ENCODE data around the gene PLEKHG4B. TPM values are rescaled to one million over a fixed set of nuclear protein-coding genes. Genes with fewer than 3 reads are reported as not detected.

PLEKHG4B gene
- total and polyA plus RNA-seq, 2 of the 4 experiments (the other 2 are of a cell fraction), result 1.1 TPM

DNA sequence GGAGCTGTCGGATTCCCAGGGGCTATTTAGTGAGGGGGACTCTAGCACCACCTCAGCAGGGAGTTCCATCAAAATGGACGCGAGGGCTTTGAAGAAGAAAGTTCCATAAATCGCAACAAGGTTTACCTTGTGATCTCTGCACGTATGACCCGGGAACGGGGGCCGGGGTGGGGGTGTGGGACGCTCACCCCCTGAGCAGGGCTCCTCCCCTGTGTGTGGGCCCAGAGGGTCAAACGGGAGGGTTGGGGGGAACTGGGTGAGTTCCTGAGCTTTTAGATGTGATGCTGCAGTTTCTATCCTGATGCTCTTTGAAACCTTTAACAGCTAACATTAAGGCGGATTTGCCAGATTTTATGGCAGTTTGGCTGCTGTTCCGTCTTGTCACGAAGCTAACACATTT is 80.5 kb downstream of the PLEKHG4B start:
- H3K9me1 ChIP-seq (ENCODE audit: insufficient read depth, low read length), result peaks cover 18% of the 10 kb centered on the region; the same call in 1 of the 2 replicates
- H3K9ac ChIP-seq (ENCODE audit: low read depth, low read length), result no peak overlapping the region
- no peak overlapping the region for H3K23ac ChIP-seq (ENCODE audit: low read depth, low read length)
- DNase-seq (no peak), ATAC-seq (ENCODE audit: low read depth) (no peak)
- H3K36me3 ChIP-seq (ENCODE audit: control insufficient read depth, insufficient read depth, low read length), result no peaks in the 10 kb centered on the region
- no peak overlapping the region for H2AFZ ChIP-seq (replicated peaks; ENCODE audit: low read length, poor library complexity)
- no peak overlapping the region for H3K4me3 ChIP-seq (ENCODE audit: insufficient read depth, low read depth, low read length)
- no peak overlapping the region for H4K91ac ChIP-seq (ENCODE audit: insufficient read depth, low read depth, low read length)
- no peak overlapping the region for H4K5ac ChIP-seq (ENCODE audit: low read depth, low read length)
- H3K9me3 ChIP-seq (ENCODE audit: control insufficient read depth, insufficient read depth, low read length), result no peaks in the 10 kb centered on the region
- no peak for TF ChIP-seq CEBPB (IDR thresholded peaks at IDR 0.05; ENCODE audit: low read depth, low read length)
- TF ChIP-seq NFE2L2 (IDR thresholded peaks at IDR 0.05; ENCODE audit: low read depth, low read length), result no peak
- no peak for TF ChIP-seq RCOR1 (IDR thresholded peaks at IDR 0.05; ENCODE audit: insufficient replicate concordance, low read length)
- TF ChIP-seq FOS (IDR thresholded peaks at IDR 0.05; ENCODE audit: low read depth, low read length), result no peak
- TF ChIP-seq, protein P1, sequence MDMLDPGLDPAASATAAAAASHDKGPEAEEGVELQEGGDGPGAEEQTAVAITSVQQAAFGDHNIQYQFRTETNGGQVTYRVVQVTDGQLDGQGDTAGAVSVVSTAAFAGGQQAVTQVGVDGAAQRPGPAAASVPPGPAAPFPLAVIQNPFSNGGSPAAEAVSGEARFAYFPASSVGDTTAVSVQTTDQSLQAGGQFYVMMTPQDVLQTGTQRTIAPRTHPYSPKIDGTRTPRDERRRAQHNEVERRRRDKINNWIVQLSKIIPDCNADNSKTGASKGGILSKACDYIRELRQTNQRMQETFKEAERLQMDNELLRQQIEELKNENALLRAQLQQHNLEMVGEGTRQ (IDR thresholded peaks at IDR 0.05; ENCODE audit: low read depth, low read length), result no peak
- no peak for TF ChIP-seq CHD1 (IDR thresholded peaks at IDR 0.05; ENCODE audit: low read depth, low read length)
- TF ChIP-seq MAFK (IDR thresholded peaks at IDR 0.05; ENCODE audit: low read depth, low read length), result no peak
- TF ChIP-seq, protein P2, sequence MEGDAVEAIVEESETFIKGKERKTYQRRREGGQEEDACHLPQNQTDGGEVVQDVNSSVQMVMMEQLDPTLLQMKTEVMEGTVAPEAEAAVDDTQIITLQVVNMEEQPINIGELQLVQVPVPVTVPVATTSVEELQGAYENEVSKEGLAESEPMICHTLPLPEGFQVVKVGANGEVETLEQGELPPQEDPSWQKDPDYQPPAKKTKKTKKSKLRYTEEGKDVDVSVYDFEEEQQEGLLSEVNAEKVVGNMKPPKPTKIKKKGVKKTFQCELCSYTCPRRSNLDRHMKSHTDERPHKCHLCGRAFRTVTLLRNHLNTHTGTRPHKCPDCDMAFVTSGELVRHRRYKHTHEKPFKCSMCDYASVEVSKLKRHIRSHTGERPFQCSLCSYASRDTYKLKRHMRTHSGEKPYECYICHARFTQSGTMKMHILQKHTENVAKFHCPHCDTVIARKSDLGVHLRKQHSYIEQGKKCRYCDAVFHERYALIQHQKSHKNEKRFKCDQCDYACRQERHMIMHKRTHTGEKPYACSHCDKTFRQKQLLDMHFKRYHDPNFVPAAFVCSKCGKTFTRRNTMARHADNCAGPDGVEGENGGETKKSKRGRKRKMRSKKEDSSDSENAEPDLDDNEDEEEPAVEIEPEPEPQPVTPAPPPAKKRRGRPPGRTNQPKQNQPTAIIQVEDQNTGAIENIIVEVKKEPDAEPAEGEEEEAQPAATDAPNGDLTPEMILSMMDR (conservative IDR thresholded peaks at IDR 0.05; ENCODE audit: low read depth, low read length), result no peak
- TF ChIP-seq SMC3 (IDR thresholded peaks at IDR 0.05; ENCODE audit: low read depth, low read length), result no peak
- no peak for TF ChIP-seq MXI1 (IDR thresholded peaks at IDR 0.05; ENCODE audit: borderline replicate concordance, low read depth, low read length)
- no peak for TF ChIP-seq RAD21 (IDR thresholded peaks at IDR 0.05; ENCODE audit: low read length)
- no peak for TF ChIP-seq RFX5 (IDR thresholded peaks at IDR 0.05; ENCODE audit: low read depth, low read length)
- no peak for TF ChIP-seq BHLHE40 (IDR thresholded peaks at IDR 0.05; ENCODE audit: low read depth, low read length)
- TF ChIP-seq MAZ (IDR thresholded peaks at IDR 0.05; ENCODE audit: borderline replicate concordance, low read depth, low read length), result no peak
- TF ChIP-seq, protein P3, sequence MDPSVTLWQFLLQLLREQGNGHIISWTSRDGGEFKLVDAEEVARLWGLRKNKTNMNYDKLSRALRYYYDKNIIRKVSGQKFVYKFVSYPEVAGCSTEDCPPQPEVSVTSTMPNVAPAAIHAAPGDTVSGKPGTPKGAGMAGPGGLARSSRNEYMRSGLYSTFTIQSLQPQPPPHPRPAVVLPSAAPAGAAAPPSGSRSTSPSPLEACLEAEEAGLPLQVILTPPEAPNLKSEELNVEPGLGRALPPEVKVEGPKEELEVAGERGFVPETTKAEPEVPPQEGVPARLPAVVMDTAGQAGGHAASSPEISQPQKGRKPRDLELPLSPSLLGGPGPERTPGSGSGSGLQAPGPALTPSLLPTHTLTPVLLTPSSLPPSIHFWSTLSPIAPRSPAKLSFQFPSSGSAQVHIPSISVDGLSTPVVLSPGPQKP (IDR thresholded peaks at IDR 0.05; ENCODE audit: borderline replicate concordance, low read depth, low read length), result no peak
- no peak for TF ChIP-seq POLR2A (IDR thresholded peaks at IDR 0.05; ENCODE audit: low read depth, low read length)
- POLR2A ChIA-PET (ENCODE audit: unreplicated experiment), result no interaction called here
- in situ Hi-C loops (cut with MboI; ENCODE audit: low sequenced_read_pairs), result no loop called here
- H3K27ac ChIP-seq (ENCODE audit: insufficient read depth, low read length), result no peak overlapping the region
- H3K56ac ChIP-seq (ENCODE audit: extremely low read depth, insufficient read depth, low read length), result no peak overlapping the region
- no TSS peak for BruUV-seq (replicated peaks)
- H3K18ac ChIP-seq (ENCODE audit: low read depth, low read length), result no peak overlapping the region
- H3K14ac ChIP-seq (replicated peaks; ENCODE audit: low read depth, low read length), result no peak overlapping the region
- no peak overlapping the region for H2BK5ac ChIP-seq (ENCODE audit: low read depth, low read length, poor library complexity, severe bottlenecking)
- H2BK15ac ChIP-seq (ENCODE audit: low read depth, low read length), result no peak overlapping the region
- no peaks in the 10 kb centered on the region for H4K20me1 ChIP-seq (ENCODE audit: insufficient read depth, low read length)
- peaks cover 4% of the 10 kb centered on the region for H3K27me3 ChIP-seq (ENCODE audit: control insufficient read depth, insufficient read depth, low read length)
- dilution Hi-C loops (cut with HindIII; ENCODE audit: low sequenced_read_pairs, unreplicated experiment), result no loop called here
- CTCF ChIA-PET, result interaction anchor here (2.2 kb wide), 1 partner anchor 16 kb away, joined by 7 read pairs; no protein-coding TSS in a partner anchor
- H3K4ac ChIP-seq (ENCODE audit: low read depth, low read length), result no peak overlapping the region
- H3K4me2 ChIP-seq (ENCODE audit: low read depth, low read length), result no peak overlapping the region
- intact Hi-C loops (cut with micrococcal nuclease), result no loop called here
- no peaks in the 10 kb centered on the region; a peak in 1 of 4 replicates for H3K79me1 ChIP-seq (ENCODE audit: low read depth in 1 of 2, low read length in 2 of 2)
- no peak overlapping the region for H2BK20ac ChIP-seq (ENCODE audit: low read depth, low read length)
- no peak overlapping the region for H4K8ac ChIP-seq (ENCODE audit: low read depth in 2 of 2, low read length in 2 of 2)
- H2BK120ac ChIP-seq (ENCODE audit: low read depth, low read length), result no peak overlapping the region
- 84% methylated on average over 11 of the region's 13 CpGs; no CpG with 5 or more reads in 1 of the 2 experiments for WGBS, 2 experiments (ENCODE audit: extremely low coverage in 2 of 2, insufficient read length in 1 of 2)
- H3K4me1 ChIP-seq (ENCODE audit: control insufficient read depth, insufficient read depth, low read length), result peaks cover 19% of the 10 kb centered on the region
- no peak overlapping the region for H2AK5ac ChIP-seq (ENCODE audit: low read depth, low read length)
- H2AK9ac ChIP-seq (replicated peaks; ENCODE audit: low read depth, low read length, poor library complexity), result no peak overlapping the region

Data from IMR-90 (cell line).